Kidney epithelial cell (primary cell): Measurements from ENCODE around the gene CRYZL1. TPM values are rescaled to one million over a fixed set of nuclear protein-coding genes. Genes with fewer than 3 reads are reported as not detected.

Experiments
- DNase-seq: peaks from one replicate; pipeline ENCODE4 v3.0.0-alpha.2; 2010; ENCODE audit warnings: low read depth
- H3K27me3 ChIP-seq: 2 replicates; pipeline ENCODE4 v1.6.0; 2011; ENCODE audit warnings: low read length; ENCODE audit not compliant: control insufficient read depth, insufficient read depth
- H3K36me3 ChIP-seq: 2 replicates; pipeline ENCODE4 v1.5.1; 2011; ENCODE audit warnings: low read length; ENCODE audit not compliant: control insufficient read depth, insufficient read depth
- H3K4me3 ChIP-seq: 2 replicates; pipeline ENCODE4 v1.5.1; 2011; ENCODE audit warnings: low read depth, mild to moderate bottlenecking, control low read depth, low read length
- total RNA-seq: library from RNA; depleted of rRNA; stranded (reverse); fragments of >200 nt; gene quantifications from 2 replicates; pipeline ENCODE4 v1.2.3, GENCODE V29; 2015
- TF ChIP-seq, protein P1 (sequence below): IDR thresholded peaks from 2 replicates; pipeline ENCODE4 v1.5.1; 2011; ENCODE audit warnings: mild to moderate bottlenecking, moderate library complexity, low read length, control low read depth, inconsistent platforms; ENCODE audit not compliant: insufficient read depth, poor library complexity, severe bottlenecking

The CRYZL1 gene
- total RNA-seq: 12.6 and 22.7 TPM in 2 replicates

DNA sequence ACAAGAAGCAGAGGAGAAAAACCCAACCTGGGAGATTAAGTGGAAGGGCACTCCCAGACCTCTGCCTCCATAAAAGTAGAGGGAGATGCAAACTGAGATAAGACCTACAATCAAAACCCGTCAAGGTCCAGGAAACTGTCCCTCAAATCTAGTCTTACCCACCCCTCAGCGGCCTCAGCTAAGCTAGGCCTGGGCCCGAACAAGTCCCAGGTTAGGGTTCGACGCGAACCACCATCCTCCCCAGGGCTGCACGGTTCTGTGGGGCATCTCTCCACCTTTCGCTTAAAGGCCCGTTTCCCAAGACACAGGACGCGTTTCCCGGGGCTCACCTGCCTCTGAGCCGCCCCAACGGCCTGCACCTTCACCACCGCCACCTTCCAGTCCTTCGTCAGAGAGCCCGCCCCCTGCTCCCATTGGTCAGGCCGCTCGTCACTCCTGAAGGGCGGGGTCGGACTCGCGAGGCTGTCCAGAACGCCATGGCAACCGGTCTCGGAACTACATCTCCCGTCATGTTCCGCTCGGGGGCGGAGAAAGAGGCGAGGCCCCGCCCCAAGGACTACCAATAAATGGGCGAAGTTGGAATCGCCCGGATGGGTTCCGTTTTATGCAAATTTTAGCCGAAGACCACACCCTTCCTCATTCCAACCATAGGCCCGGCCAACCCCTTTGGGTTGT is at the start of gene CRYZL1:
Gene CRYZL1, minus strand, starts transcription at position 390 of the 675 bp plus-strand sequence. CDS start 10,190 bp downstream, outside the sequence.
- DNase-seq: peak; percentile 99
- H3K4me3 ChIP-seq: peak within 1 kb of the TSS; percentile 74
- no peaks in the 10 kb centered on the region for H3K36me3 ChIP-seq
- H3K27me3 ChIP-seq: no peaks in the 10 kb centered on the region
- TF ChIP-seq, protein P1, sequence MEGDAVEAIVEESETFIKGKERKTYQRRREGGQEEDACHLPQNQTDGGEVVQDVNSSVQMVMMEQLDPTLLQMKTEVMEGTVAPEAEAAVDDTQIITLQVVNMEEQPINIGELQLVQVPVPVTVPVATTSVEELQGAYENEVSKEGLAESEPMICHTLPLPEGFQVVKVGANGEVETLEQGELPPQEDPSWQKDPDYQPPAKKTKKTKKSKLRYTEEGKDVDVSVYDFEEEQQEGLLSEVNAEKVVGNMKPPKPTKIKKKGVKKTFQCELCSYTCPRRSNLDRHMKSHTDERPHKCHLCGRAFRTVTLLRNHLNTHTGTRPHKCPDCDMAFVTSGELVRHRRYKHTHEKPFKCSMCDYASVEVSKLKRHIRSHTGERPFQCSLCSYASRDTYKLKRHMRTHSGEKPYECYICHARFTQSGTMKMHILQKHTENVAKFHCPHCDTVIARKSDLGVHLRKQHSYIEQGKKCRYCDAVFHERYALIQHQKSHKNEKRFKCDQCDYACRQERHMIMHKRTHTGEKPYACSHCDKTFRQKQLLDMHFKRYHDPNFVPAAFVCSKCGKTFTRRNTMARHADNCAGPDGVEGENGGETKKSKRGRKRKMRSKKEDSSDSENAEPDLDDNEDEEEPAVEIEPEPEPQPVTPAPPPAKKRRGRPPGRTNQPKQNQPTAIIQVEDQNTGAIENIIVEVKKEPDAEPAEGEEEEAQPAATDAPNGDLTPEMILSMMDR: no peak

GRCh38 chr21:33690874-33691273 is 49.3 kb upstream of the CRYZL1 start:
- DNase-seq: no peak
- no peaks in the 10 kb centered on the region for H3K27me3 ChIP-seq
- TF ChIP-seq, protein P1: no peak
- no peaks in the 10 kb centered on the region for H3K36me3 ChIP-seq
- H3K4me3 ChIP-seq: no peak overlapping the region

GRCh38 chr21:33688353-33688752 is 46.8 kb upstream of the CRYZL1 start:
- no peak for DNase-seq
- Histone ChIP-seq H3K4me3 (no peak overlapping the region), H3K36me3 (no peaks in the 10 kb centered on the region), H3K27me3 (no peaks in the 10 kb centered on the region)
- TF ChIP-seq, protein P1: no peak

DNA sequence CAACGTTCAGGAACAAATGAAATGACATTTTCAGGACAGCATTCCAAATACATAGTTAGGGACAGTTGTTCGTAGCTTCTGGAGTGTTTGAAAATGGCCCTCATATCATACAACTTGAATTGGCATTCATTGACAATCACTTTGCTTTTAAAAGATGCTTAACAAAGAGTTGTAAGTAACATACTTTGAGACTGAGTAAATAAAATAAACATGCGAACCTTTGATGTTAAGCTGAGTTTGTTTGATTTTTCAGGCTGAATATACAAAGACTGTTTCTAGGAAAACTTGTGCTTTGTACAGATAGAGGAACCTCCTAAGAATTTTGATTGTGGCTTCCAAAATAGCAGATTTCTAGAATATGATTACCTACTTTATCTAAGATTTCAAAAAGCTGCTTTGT is 46.1 kb upstream of the CRYZL1 start:
- TF ChIP-seq, protein P1: no peak

GRCh38 chr21:33686386-33686785 is 44.8 kb upstream of the CRYZL1 start:
- H3K36me3 ChIP-seq: no peaks in the 10 kb centered on the region
- TF ChIP-seq, protein P1: no peak

More for the DNA sequence above, 46.1 kb upstream of the CRYZL1 start:
- Histone ChIP-seq H3K36me3 (no peaks in the 10 kb centered on the region), H3K27me3 (no peaks in the 10 kb centered on the region), H3K4me3 (no peak overlapping the region)
- DNase-seq: no peak

DNA sequence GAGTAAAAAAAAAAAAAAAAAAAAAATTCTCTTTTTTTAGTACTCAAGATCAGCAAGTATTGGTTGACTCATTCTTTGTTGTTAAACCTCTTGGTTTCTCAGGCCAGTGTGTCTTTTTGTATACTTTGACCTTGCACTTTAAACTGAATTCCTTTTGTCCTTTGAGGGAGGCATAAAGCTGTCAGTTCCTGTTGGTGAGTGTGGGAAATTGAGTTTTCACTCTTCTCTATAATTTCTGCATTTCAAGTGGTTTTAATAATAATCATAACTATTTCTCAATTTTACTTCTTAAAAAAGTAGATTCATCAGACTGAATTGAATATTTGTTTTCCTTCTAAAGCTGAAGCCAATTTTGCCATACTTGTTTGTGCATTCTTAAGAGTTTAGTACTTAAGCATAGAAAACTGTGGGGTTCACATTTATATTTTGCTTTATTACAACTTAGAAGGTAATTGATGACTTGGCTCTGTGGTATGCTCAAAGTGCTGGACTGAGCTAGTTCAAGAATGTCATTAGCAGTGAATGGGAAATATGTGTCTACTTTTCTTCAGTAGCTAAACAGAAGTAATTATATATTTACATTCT is 44.2 kb upstream of the CRYZL1 start:
- TF ChIP-seq, protein P1: no peak
- H3K4me3 ChIP-seq: no peak overlapping the region
- H3K27me3 ChIP-seq: no peaks in the 10 kb centered on the region
- peak; percentile 58 for DNase-seq
- H3K36me3 ChIP-seq: no peaks in the 10 kb centered on the region

More at GRCh38 chr21:33686386-33686785, 44.8 kb upstream of the CRYZL1 start:
- DNase-seq: no peak
- Histone ChIP-seq H3K27me3 (no peaks in the 10 kb centered on the region), H3K4me3 (no peak overlapping the region)
